Breast epithelium (tissue), 4 donors: Measurements from ENCODE around the gene BCL2L14. TPM values are rescaled to one million over a fixed set of nuclear protein-coding genes. Genes with fewer than 3 reads are reported as not detected.
"Not testable (repeated sequence)": the region's sequence is repeated elsewhere in the genome, so short reads cannot be mapped to it uniquely, and the experiment has no call there.

Experiments
- DNase-seq, 2 donors: peaks; one replicate each; pipeline ENCODE4 v3.0.0-alpha.2; 2019; ENCODE audit warnings: low spot score in 2 of 2
- H3K27ac ChIP-seq, 2 donors: fragments of 200-600 bp; sonication (generic) in 1 of 2; one replicate each; pipeline ENCODE4 v1.5.1; 2016 to 2019; ENCODE audit warnings: mild to moderate bottlenecking in 1 of 2
- H3K27me3 ChIP-seq, 2 donors: fragments of 200-600 bp; sonication (generic) in 1 of 2; one replicate each; pipeline versions ENCODE4 v1.5.1 to v1.6.0; 2017 to 2019; ENCODE audit warnings: control low read depth in 1 of 2, mild to moderate bottlenecking in 1 of 2
- H3K36me3 ChIP-seq: fragments of 200-600 bp; one replicate; pipeline ENCODE4 v1.5.1; 2019
- H3K4me1 ChIP-seq, 2 donors: fragments of 200-600 bp; sonication (generic); one replicate each; pipeline ENCODE4 v1.5.1; 2016 to 2019; ENCODE audit warnings: control low read depth in 1 of 2
- H3K4me3 ChIP-seq, 3 donors: fragments of 200-600 bp; sonication (generic); 1 replicate in 2 of 3; 2 replicates in 1 of 3; pipeline ENCODE4 v1.5.1; 2016 to 2019; ENCODE audit warnings: mild to moderate bottlenecking in 3 of 3, moderate library complexity in 2 of 3
- H3K9me3 ChIP-seq, 2 donors: fragments of 200-600 bp; sonication (generic) in 1 of 2; one replicate each; pipeline ENCODE4 v1.5.1; 2016 to 2019; ENCODE audit warnings: control low read depth in 1 of 2
- CTCF ChIP-seq, 3 donors: fragments of 450-650 bp; IDR thresholded peaks; one replicate each; pipeline ENCODE4 v1.5.1; 2016 to 2017; ENCODE audit warnings: antibody characterized with exemption in 3 of 3, mild to moderate bottlenecking in 3 of 3, moderate library complexity in 3 of 3
- POLR2A ChIP-seq: fragments of 450-650 bp; IDR thresholded peaks from one replicate; pipeline ENCODE4 v1.6.1; 2016; ENCODE audit warnings: antibody characterized with exemption, mild to moderate bottlenecking, moderate library complexity
- POLR2AphosphoS5 ChIP-seq, 3 donors: sonication (generic); formaldehyde crosslinking; IDR thresholded peaks; one replicate each; pipeline ENCODE4 v1.6.1; 2017; ENCODE audit warnings: antibody characterized with exemption in 3 of 3
- intact Hi-C: fragments of 100-400 bp; cut with DNase I; formaldehyde crosslinking; loops from one replicate; pipeline ENCODE4 v1.15.1; 2023; ENCODE audit warnings: low total_unique reads
- total RNA-seq, 3 donors: library from RNA; depleted of rRNA; stranded (reverse); fragments of >200 nt; gene quantifications; one replicate each; pipeline ENCODE4 v1.1.0, GENCODE V29; 2016

BCL2L14 gene
- total RNA-seq, 3 donors from 2014 or later = 0.29 to 1.6 TPM; not detected in 1

GRCh38 chr12:12141000-12141399 is 70.3 kb downstream of the BCL2L14 start:
- intact Hi-C loops = no loop called here
- no peak overlapping the region for H3K27ac ChIP-seq
- no peak for DNase-seq
- H3K27me3 ChIP-seq = no peaks in the 10 kb centered on the region
- H3K4me3 ChIP-seq = no peak overlapping the region
- TF ChIP-seq POLR2A (no peak), POLR2AphosphoS5 (IDR thresholded peaks at IDR 0.05) (no peak), CTCF (IDR thresholded peaks at IDR 0.05) (no peak)
- H3K9me3 ChIP-seq = no peaks in the 10 kb centered on the region
- no peaks in the 10 kb centered on the region for H3K4me1 ChIP-seq
- H3K36me3 ChIP-seq = no peaks in the 10 kb centered on the region

- H3K27ac ChIP-seq, H3K4me3 ChIP-seq, H3K4me1 ChIP-seq, DNase-seq, H3K36me3 ChIP-seq, H3K9me3 ChIP-seq, H3K27me3 ChIP-seq, intact Hi-C loops: not testable (repeated sequence)
Observed at GRCh38 chr12:12144531-12144930, 73.8 kb downstream of the BCL2L14 start.

GRCh38 chr12:12147111-12147510 is 76.4 kb downstream of the BCL2L14 start:
- no peak overlapping the region for H3K27ac ChIP-seq
- TF ChIP-seq CTCF (IDR thresholded peaks at IDR 0.05) = no peak
- TF ChIP-seq POLR2AphosphoS5 (IDR thresholded peaks at IDR 0.05) = no peak
- TF ChIP-seq POLR2A = no peak
- H3K4me1 ChIP-seq = no peaks in the 10 kb centered on the region
- no peaks in the 10 kb centered on the region for H3K9me3 ChIP-seq
- intact Hi-C loops = no loop called here
- DNase-seq = no peak
- H3K4me3 ChIP-seq = no peak overlapping the region
- H3K36me3 ChIP-seq = peaks cover 3% of the 10 kb centered on the region
- H3K27me3 ChIP-seq = no peaks in the 10 kb centered on the region

Other genes with a start within 250 kb of the BCL2L14 start
- gene LRP6, start 196.1 kb downstream of the BCL2L14 start, total RNA-seq = 10 to 100 TPM; 28.6 to 69.1 (median 52.4) TPM